HT1080 (cell line): Measurements from ENCODE around the gene PNO1. TPM values are rescaled to one million over a fixed set of nuclear protein-coding genes. Genes with fewer than 3 reads are reported as not detected.
"Not testable (repeated sequence)": the region's sequence is repeated elsewhere in the genome, so short reads cannot be mapped to it uniquely, and the experiment has no call there.

ENCODE experiments used
- DNase-seq: peaks from one replicate; pipeline ENCODE4 v3.0.0-alpha.2; 2015; ENCODE audit warnings: low read depth
- total RNA-seq: library from RNA; depleted of rRNA; stranded (reverse); fragments of >200 nt; shearing (Covaris generic); gene quantifications from 2 replicates; pipeline ENCODE4 v1.2.3, GENCODE V29; 2014

The PNO1 gene
- total RNA-seq, 1 experiment from 2014 or later = 33.9 TPM

- no peak for DNase-seq
Measured at GRCh38 chr2:68156419-68156818, 1.3 kb upstream of the PNO1 start.

GRCh38 chr2:68157002-68157401, 686 bp upstream of the PNO1 start:
- no peak for DNase-seq

GRCh38 chr2:68158134-68158447, 403 bp downstream of the PNO1 start:
- no peak for DNase-seq

DNA sequence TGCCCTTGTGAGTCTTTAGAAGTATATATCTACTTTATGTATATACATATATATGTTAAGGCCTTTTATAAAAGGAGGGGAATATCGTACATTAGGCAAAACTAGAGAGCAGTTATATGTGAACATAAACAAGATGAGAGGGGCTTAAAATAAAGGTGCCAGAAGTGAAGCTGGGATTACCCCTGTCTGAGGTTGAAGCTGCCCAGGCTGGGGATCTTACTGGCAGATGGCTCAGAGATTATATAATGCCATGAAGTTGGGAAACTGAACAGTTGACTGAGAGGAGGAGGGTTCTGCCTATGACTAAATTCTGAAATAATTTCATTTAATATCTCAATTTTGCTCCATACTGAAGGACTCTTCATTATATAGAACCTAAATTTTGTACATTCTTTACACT, 6.0 kb downstream of the PNO1 start:
- no peak for DNase-seq

- no peak for DNase-seq
Measured at GRCh38 chr2:68167186-68167585, 9.5 kb downstream of the PNO1 start.

GRCh38 chr2:68169308-68169707, 11.6 kb downstream of the PNO1 start:
- DNase-seq = no peak

GRCh38 chr2:68171146-68171545, 13.5 kb downstream of the PNO1 start:
- DNase-seq = no peak

GRCh38 chr2:68171684-68172083, 14.0 kb downstream of the PNO1 start:
- DNase-seq = no peak

DNA sequence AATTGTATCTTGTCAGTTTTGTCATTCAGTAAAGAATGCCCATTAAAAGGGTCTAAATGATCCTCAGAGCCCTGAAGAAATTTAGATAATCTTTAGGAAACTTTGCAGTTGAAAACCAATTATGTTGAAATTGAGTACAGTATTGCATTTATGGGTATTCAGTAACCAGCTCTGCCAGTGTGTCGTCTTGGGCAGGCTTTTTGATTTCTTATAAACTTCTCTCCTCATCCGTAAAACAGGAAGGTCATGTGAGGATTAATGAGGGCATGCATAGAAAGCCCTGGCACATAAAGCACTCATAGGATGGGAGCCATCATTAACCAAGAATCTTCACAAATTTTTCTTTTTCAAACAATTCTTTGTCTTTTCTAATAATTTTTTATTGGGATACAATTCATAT, 14.8 kb downstream of the PNO1 start:
- no peak for DNase-seq

- no peak for DNase-seq
Measured at GRCh38 chr2:68172990-68173700, 15.5 kb downstream of the PNO1 start.

DNA sequence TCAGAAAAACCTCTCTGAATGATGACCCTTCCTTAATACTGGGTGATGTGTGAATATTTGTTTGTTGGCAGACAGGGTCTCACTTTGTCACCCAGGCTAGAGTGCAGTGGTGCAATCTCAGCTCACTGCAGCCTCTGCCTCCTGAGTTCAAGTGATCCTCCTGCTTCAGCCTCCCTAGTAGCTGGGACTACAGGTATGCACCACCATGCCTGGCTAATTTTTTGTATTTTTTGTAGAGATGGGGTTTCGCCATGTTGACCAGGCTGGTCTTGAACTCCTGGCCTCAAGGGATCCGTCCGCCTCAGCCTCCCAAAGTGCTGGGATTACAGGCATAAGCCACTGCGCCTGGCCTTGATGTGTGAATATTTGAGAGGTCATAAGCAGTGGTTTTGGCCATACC, 17.5 kb downstream of the PNO1 start:
- DNase-seq = not testable (repeated sequence)

DNA sequence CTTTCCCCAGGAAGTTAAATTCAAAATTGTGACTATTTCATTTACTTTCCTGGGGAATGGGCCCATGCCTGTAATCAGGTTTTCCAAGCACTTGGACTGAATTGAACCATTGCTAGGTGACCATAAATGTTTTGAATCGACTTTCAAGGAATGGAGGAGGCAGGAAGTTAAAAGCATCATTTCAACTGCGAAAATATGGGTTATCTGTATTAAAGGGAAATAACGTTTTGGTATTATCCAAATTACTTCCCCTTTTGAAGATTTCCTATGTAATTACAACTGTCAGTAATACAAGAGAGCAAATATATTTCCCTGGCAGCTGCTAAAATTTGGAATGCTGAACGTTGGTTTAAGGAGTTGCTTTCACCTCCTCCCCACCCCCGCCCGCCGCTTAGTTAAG, 19.0 kb downstream of the PNO1 start:
- no peak for DNase-seq

GRCh38 chr2:68177541-68177940, 19.9 kb downstream of the PNO1 start:
- DNase-seq = no peak

- DNase-seq = no peak
Measured at GRCh38 chr2:68178432-68178831, 20.7 kb downstream of the PNO1 start.

GRCh38 chr2:68178954-68179627, 21.4 kb downstream of the PNO1 start:
- DNase-seq = no peak

DNA sequence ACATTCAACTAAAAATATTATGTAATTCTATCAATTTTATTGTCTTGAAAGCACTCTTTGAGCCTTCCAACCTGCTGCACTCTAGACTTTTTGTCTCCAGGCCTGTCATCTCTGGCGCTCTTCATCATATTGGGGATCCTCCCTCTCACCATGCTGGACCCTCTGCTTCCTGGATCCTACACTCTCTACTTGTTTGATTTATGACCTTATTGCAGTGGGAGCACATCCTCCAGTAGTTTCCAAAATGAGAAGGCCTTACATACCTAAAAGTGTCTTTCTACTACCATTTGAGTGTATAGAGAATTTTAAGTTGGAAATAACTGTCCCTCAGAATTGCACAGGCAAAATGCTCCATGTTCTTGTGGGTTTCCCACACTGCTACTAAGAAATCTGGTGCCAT, 25.2 kb downstream of the PNO1 start:
- no peak for DNase-seq

DNA sequence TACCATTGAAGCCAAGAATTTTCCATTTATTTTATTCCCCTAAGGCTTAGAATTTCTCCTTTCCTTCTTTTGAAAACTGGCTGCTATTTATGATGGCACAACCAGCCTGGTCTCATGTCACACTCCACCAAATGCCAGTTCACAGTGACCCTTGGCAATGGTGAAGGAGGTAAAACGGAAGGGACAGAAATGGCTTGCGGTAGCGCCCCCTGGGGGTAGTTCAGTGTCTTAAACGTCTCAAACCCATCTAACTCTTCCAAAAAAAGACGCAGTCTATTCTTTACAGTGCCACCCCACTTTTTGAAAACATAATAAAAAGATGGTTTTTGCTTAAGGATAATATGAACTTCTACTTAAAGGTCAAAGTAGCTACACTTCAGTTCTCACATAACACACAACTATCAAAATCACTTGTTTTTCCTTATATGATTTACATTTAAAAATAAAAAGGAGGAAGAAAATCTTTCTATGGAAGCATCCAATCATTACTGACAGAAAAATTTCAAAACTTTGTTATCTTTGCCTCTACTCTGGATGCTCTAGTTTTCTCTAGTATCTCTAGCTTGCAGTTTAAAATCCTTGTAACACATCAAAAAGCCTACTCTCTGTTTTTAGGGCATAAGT, 28.0 kb downstream of the PNO1 start:
- DNase-seq = peak; percentile 15

DNA sequence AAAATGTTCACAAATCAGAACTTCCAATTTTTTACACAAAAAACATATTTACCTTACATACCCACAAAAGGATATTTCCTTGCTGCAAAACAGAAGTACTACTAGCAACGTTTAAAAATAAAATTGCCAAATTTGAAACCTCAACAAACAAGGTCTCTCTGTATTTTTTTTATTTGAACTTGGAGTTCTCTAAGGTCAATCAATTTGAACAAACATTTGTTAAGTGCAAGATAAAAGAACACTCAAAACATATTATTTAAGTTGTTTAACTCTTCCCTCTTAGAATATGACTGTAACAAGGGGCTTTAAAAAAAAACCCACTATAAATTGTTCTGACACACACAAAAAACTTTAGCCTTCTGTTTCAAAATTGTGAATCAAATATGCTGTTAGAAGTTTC, 29.6 kb downstream of the PNO1 start:
- DNase-seq = no peak

- no peak for DNase-seq
Measured at GRCh38 chr2:68188831-68189230, 31.1 kb downstream of the PNO1 start.

- no peak for DNase-seq
Measured at GRCh38 chr2:68189991-68190784, 32.5 kb downstream of the PNO1 start.

DNA sequence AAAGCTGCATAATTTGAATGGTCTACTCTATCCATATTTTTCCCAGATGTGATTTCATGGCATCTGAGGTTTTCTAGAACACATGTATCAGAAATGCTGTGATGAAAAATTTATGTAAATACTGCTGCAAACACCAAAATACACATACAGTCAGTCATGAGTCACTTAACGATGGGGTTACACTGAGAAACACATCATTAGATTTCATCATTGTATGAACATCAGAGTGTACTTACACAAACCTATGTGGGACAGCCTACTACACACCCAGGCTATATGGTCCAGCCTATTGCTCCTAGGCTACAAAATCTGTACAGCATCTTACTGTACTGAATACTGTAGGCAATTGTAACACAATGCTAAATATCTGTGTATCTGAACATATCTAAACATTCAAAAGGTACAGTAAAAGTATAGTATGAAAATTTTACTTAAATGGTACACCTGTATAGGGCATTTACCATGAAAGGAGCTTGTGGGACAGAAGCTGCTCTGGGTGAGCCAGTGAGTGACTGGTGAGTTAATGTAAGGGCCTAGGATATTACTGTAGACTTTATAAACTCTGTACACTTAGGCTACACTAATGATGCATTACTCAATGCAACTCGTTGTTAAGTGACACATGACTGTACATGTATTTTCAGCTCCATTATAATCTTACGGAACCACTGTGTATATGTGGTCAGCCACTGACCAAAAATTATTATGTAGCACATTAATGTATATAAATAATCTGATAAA, 33.5 kb downstream of the PNO1 start:
- peak; percentile 76 for DNase-seq
